Measurements from ENCODE around the gene TOX3. TPM values are rescaled to one million over a fixed set of nuclear protein-coding genes. Genes with fewer than 3 reads are reported as not detected.

The TOX3 gene
- total RNA-seq, 1 donor from 2014 or later = not detected

- DNase-seq (ENCODE audit: missing footprints) (no peak), ATAC-seq (no peak)
- intact Hi-C loops (cut with DNase I) = no loop called here
Observed at GRCh38 chr16:52545222-52545897, 1.6 kb downstream of the TOX3 start.

DNA sequence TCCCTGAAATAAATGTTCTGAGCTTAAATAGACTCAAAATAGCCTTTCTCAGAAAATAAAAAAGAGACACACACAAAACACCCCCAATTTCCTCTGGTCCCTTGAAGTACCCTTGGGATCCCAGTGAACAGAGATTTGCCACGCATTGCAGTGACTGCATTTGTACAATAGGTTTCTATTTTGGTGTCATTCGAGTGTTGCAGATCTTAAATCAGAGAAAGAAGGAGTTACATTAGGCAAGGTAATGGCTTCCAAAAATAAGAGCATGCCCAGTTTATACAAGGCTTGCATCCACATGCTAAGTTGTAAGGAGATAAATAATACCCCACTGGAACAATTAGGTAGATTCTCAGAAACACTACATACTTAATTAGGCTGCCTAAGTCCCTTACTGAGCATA, 2.2 kb downstream of the TOX3 start:
- DNase-seq (ENCODE audit: missing footprints) = no peak
- intact Hi-C loops (cut with DNase I) = no loop called here
- ATAC-seq = no peak

DNA sequence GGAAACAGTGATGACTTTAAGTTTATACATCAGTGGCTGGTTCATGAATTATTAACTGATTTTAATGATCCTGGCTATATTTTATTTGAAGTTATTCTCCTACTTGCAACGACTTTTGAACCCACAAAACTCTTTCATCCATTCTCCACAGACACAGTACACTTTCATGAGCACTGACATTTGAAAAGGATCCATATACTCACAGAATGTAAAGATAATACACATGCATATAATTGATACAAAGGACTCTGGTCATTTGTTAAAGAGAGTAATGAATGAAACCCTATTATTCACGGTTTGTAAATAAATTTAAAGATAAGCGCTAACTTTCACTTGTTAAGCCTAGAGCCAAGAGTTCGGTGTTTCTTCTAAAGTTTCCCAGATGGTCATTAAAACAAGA, 3.3 kb downstream of the TOX3 start:
- DNase-seq (ENCODE audit: missing footprints) = no peak
- intact Hi-C loops (cut with DNase I) = no loop called here
- ATAC-seq = no peak

DNA sequence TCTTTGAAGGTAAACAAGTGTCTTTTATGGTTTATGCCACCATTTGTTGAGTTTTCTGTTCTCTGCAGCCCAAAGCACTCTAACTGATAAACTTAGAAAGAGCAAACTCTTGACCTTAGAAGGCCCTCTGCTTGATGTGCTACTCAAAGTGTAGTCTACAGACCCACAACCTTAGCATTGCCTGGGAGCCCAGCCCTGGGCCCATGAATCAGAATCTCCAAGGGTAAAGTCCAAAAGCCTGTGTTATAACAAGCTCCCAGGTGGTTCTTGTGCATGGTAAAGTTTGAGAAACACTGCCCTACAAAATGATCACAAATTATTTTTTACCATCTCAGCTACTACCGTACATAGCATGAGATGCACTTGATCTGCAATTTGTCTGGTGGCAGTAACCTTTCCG, 6.0 kb downstream of the TOX3 start:
- ATAC-seq (no peak), DNase-seq (ENCODE audit: missing footprints) (no peak)
- intact Hi-C loops (cut with DNase I) = no loop called here

DNA sequence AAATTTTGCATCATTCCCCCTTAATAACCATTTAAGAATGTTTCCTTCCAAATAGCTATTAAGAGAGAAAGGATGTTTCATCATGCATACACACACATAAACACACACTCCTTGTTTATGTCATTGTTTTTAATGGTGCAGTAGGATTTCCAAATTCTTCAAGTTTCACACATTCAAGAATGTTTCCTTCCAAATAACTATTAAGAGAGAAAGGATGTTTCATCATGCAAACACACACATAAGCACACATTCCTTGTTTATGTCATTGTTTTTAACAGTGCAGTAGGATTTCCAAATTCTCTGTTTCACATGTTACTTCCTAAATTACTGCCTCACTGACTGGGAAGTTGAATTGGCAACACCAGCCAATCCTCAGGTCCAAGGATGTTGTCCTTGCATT, 7.8 kb downstream of the TOX3 start:
- ATAC-seq = no peak
- intact Hi-C loops (cut with DNase I) = no loop called here
- DNase-seq (ENCODE audit: missing footprints) = no peak

DNA sequence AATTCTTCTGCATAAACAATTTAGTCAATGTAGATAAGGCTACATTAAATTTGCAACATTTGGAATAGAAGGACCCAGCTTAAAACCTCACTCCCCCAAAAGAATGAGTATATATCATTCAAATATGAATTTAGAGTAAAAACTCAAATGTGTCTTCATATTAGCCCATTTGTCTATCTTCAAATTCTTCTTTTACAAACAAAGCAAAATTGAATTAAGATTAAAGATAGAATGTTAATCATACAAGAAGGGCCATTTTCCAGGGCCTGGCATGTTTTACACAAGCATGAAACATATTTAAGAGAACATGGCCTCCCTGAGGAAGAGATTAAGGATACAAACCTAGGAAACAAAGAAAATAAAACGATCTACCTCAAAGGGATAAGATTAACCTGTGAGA, 8.4 kb downstream of the TOX3 start:
- DNase-seq (ENCODE audit: missing footprints) (no peak), ATAC-seq (no peak)
- intact Hi-C loops (cut with DNase I) = no loop called here

DNA sequence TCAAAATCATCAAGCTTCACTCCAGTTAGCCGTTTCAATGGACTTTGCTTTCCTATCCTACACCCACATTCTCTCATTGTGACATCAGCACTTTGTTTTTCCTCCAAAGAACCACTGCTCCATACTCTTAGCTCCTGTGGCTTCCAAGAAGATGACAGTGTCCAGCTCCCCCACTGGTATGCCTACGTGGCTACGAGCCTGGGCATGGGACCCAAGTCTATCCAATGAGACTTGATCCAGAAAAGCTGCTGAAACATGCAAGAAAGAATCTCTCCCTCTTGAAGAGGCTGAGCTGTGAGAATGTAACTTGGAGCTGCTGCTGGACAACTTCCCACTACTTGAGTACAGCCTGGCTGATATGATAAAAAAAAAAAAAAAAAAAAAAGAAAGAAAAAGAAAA, 9.4 kb downstream of the TOX3 start:
- ATAC-seq (no peak), DNase-seq (ENCODE audit: missing footprints) (no peak)
- intact Hi-C loops (cut with DNase I) = no loop called here

- intact Hi-C loops (cut with DNase I) = no loop called here
- no peak for ATAC-seq
Observed at GRCh38 chr16:52535076-52535475, 11.9 kb downstream of the TOX3 start.

DNA sequence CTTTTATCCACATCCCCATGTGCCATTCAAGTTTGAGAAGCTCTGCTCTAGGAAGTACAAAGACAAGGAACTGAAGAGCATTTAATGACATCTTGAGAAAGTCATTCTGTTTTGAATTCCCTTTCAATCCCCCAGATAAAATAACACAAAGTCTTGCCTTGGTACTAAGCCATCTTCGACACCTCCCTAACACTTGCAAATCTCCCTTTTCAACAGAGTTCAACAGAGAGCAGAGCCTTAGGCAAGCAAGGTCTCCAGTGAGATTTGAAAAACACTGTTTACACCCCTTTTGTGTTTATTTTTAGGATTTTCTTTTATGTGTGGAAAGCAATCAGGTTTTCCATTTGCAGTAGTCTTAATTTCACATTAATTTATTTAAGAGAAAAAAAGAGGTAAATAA, 13.6 kb downstream of the TOX3 start:
- DNase-seq (ENCODE audit: missing footprints) = no peak
- intact Hi-C loops (cut with DNase I) = no loop called here
- ATAC-seq = no peak

More at GRCh38 chr16:52535076-52535475, 11.9 kb downstream of the TOX3 start:
- DNase-seq (ENCODE audit: missing footprints) = no peak

- intact Hi-C loops (cut with DNase I) = no loop called here
- no peak for ATAC-seq
Observed at GRCh38 chr16:52532384-52532783, 14.6 kb downstream of the TOX3 start.

DNA sequence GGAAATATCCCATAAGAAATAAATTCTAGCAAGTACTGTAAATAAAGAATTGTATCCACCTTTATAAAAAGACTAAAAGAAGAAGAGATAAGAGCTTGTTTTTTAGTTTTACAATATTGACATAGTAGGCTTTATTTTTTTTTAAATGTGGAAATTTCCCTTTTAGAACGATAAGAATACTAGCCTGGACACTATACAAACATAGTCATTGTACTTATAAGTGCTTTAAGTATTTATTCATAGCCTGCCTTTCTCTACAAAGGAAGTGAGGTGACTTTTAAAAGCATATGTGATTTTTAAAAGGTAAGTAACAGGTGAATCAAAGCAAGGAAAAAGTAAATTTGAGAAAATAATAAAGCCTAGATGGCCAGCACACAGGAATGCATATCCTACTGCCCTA, 17.7 kb downstream of the TOX3 start:
- DNase-seq (ENCODE audit: missing footprints) (no peak), ATAC-seq (no peak)
- intact Hi-C loops (cut with DNase I) = no loop called here

More at GRCh38 chr16:52532384-52532783, 14.6 kb downstream of the TOX3 start:
- no peak for DNase-seq (ENCODE audit: missing footprints)

DNA sequence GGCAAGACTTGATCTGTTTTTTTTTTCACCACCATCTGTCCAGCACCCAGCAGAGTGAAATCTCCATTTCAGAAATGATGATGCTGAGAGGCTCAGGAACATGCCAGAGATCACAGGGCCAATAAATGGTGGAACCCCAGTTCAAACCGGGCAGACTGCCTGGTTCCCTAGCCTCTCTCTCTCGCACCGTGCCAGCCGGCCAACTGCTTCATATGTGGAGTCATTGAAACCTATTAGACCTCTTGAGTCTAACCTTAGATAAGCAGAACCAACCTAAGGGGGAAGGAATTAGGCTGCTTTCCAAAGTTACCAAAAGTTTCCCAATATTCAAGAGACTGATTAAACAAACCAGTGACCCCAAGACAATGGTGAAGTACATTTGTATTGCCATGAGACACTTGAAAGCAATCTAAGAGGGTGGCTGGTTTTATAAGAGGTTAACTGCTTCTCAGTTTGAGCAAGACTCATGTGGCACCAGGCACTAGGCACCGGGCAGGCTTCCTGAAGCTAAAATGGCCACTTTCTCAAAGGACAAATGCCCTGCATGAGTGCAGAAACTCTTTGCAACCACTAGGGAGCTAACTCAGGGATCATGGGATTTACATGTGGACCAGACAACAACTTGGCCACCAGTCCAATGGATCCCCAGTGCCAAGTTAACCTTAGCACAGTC, 18.4 kb downstream of the TOX3 start:
- ATAC-seq (no peak), DNase-seq (ENCODE audit: missing footprints) (no peak)
- intact Hi-C loops (cut with DNase I) = no loop called here

- intact Hi-C loops (cut with DNase I) = no loop called here
Observed at GRCh38 chr16:52526830-52527229, 20.1 kb downstream of the TOX3 start.

GRCh38 chr16:52526116-52526828, 20.7 kb downstream of the TOX3 start:
- DNase-seq (ENCODE audit: missing footprints) (no peak), ATAC-seq (no peak)
- intact Hi-C loops (cut with DNase I) = no loop called here

More at GRCh38 chr16:52526830-52527229, 20.1 kb downstream of the TOX3 start:
- DNase-seq (ENCODE audit: missing footprints) = no peak
- no peak for ATAC-seq

DNA sequence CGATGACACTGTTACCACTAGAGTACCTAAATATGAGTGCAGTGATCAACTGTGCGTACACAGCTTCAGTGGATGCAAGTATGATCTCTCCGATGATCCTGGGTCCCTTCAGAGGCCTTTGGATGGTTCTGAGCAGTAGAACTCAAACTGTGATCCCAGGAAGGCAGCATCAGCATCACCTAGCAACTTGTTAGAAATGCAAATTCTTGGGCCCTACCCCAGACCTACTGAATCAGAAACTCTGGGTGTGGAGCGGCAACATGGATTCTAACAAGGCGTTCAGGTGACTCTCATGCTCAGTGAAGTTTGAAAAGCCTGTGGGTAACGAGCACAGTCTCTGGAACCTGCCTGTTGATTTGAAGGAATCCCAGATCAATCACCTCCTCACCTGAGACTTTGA, 25.4 kb downstream of the TOX3 start:
- ATAC-seq = no peak
- DNase-seq (ENCODE audit: missing footprints) = no peak
- intact Hi-C loops (cut with DNase I) = no loop called here

- DNase-seq (ENCODE audit: missing footprints) = no peak
- intact Hi-C loops (cut with DNase I) = no loop called here
- ATAC-seq = no peak
Observed at GRCh38 chr16:52518884-52519283, 28.1 kb downstream of the TOX3 start.

DNA sequence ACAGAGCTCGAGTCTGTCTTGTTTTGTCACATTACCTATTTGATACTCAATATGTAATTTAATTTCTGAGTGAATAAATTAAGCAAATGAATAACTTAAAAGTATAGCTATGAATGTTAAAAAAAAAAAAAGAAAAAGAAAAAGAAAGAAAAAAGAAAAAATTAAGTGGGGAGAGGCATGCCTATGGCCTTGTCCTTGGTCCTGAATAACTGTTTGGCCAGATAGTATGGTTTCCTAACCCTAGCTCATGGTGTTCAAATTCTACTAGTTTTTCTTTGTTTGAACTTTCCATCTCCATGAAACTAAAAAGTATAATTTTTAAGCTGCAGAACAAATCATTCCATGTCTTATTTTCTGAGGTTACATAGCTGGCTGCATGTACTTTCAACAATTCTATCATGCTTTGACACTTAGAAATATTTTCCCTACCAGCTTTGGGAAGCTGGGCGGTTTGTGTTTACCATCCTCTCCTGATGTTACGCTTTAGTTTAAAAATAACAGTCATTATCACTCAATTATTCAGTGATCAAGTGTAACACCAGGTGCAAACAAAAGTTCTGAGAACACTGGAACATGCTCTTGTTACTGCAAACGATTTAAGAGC, 31.8 kb downstream of the TOX3 start:
- intact Hi-C loops (cut with DNase I) = no loop called here
- DNase-seq (ENCODE audit: missing footprints) (no peak), ATAC-seq (no peak)

GRCh38 chr16:52512297-52512987, 34.5 kb downstream of the TOX3 start:
- DNase-seq (ENCODE audit: missing footprints) (no peak), ATAC-seq (no peak)
- intact Hi-C loops (cut with DNase I) = no loop called here

DNA sequence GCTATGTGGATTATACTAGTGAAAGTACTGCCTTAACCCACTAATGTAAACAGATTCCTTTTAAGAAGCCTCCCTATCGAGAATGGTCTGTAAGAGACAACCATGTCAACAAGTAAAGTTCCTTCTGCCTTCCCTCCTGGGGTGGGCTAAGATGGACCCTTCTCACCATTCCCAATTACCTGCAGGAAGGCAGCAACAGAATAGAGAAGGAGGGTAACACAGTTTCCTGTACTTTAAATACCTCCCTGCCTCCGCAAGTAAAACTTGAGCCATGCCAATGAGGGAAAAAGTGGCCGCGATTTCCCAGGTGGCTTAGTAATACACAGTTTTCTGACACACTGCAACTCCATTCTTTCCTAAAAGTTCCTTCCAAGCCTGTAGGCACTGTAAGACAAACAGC, 45.2 kb downstream of the TOX3 start:
- DNase-seq (ENCODE audit: missing footprints) = no peak
- intact Hi-C loops (cut with DNase I) = no loop called here
- ATAC-seq = no peak

All from Right ventricle myocardium inferior (tissue), 1 donor.